Measurements from ENCODE around the gene KNOP1.

KNOP1 gene

GRCh38 chr16:19708296-19709205 is 9.5 kb downstream of the KNOP1 start:
- no peak for DNase-seq

- no peak for DNase-seq
These were observed 10.3 kb downstream of the KNOP1 start for GRCh38 chr16:19707569-19708295.

GRCh38 chr16:19706846-19707245 is 11.2 kb downstream of the KNOP1 start:
- no peak for DNase-seq

GRCh38 chr16:19705843-19706242 is 12.2 kb downstream of the KNOP1 start:
- DNase-seq = no peak

GRCh38 chr16:19705146-19705501 is 12.9 kb downstream of the KNOP1 start:
- no peak for DNase-seq

GRCh38 chr16:19704321-19705145 is 13.5 kb downstream of the KNOP1 start:
- DNase-seq = no peak

- DNase-seq = no peak
These were observed 14.7 kb downstream of the KNOP1 start for GRCh38 chr16:19703172-19703889.

- DNase-seq = no peak
These were observed 16.9 kb downstream of the KNOP1 start for GRCh38 chr16:19701091-19701490.

GRCh38 chr16:19700319-19700781 is 17.7 kb downstream of the KNOP1 start:
- DNase-seq = peak in 3 of 56 donors; percentile 9 to 24 (median 14)

- DNase-seq = no peak
These were observed 18.6 kb downstream of the KNOP1 start for GRCh38 chr16:19699472-19699871.

- no peak for DNase-seq
These were observed 19.3 kb downstream of the KNOP1 start for GRCh38 chr16:19698480-19699465.

- DNase-seq = no peak
These were observed 20.2 kb downstream of the KNOP1 start for GRCh38 chr16:19697756-19698318.

- DNase-seq = peak in 34 of 56 donors; percentile 10 to 66 (median 27)
These were observed 21.1 kb downstream of the KNOP1 start for GRCh38 chr16:19696961-19697360.

- DNase-seq = peak in 37 of 56 donors; percentile 7 to 73 (median 33)
These were observed 21.7 kb downstream of the KNOP1 start for GRCh38 chr16:19696328-19696727.

GRCh38 chr16:19694989-19695388 is 23.0 kb downstream of the KNOP1 start:
- DNase-seq = no peak

GRCh38 chr16:19691161-19691711 is 26.8 kb downstream of the KNOP1 start:
- DNase-seq = peak in 41 of 56 donors; percentile 8 to 68 (median 34)

GRCh38 chr16:19690196-19690595 is 27.8 kb downstream of the KNOP1 start:
- no peak for DNase-seq

- DNase-seq = no peak
These were observed 28.7 kb downstream of the KNOP1 start for GRCh38 chr16:19689342-19689741.
